ENCODE results near the gene OR6C75.
"Not testable (repeated sequence)": the region's sequence is repeated elsewhere in the genome, so short reads cannot be mapped to it uniquely, and the experiment has no call there.

The OR6C75 gene

DNA sequence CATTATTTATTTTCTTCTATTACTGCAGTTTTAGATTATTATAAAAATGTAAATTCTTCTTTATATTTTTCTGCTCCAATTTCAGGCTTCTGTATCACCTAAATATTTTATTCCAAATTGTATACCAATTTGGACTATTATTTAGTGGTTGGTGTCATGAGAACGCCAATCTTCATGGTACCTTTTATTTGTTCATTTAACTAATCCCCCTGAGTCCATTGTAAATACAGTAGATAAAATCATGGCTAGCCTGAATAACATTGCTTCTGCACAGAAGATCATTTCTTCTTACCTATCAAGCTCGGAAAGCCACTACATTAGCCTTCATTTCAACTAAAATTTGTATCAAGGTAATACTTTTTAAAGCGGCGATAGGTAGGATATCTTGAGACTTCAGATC, at the start of gene OR6C75:
Gene OR6C75 (plus strand): TSS at position 301 of the 400 bp plus-strand sequence. CDS start 2,136 bp downstream, outside the sequence.
- no peak within 1 kb of the TSS for H3K27ac ChIP-seq
- TF ChIP-seq, protein P1, sequence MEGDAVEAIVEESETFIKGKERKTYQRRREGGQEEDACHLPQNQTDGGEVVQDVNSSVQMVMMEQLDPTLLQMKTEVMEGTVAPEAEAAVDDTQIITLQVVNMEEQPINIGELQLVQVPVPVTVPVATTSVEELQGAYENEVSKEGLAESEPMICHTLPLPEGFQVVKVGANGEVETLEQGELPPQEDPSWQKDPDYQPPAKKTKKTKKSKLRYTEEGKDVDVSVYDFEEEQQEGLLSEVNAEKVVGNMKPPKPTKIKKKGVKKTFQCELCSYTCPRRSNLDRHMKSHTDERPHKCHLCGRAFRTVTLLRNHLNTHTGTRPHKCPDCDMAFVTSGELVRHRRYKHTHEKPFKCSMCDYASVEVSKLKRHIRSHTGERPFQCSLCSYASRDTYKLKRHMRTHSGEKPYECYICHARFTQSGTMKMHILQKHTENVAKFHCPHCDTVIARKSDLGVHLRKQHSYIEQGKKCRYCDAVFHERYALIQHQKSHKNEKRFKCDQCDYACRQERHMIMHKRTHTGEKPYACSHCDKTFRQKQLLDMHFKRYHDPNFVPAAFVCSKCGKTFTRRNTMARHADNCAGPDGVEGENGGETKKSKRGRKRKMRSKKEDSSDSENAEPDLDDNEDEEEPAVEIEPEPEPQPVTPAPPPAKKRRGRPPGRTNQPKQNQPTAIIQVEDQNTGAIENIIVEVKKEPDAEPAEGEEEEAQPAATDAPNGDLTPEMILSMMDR (conservative IDR thresholded peaks at IDR 0.05): no peak

DNA sequence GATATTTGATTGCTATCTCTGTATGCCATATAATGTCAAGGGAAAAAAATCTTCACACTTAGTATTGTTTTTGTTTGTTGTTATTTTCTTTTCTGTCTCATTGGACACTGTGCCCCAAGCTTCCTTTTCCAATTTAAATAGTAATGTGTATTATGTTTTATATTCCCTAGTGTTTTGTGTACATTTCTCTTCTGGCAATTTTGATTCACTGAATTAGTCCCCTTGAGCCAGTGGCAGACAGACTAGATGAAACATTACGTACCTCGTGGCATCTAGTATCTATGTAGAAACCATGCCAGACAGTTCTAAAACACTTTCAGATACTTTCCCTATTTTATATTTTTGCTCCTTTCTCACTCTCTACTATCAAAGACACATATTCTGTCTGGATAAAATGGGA, 48.7 kb upstream of the OR6C75 start, which contains the start of gene OR6C1:
Gene OR6C1 (plus strand): TSS at position 301 of the 400 bp plus-strand sequence. CDS start 6,257 bp downstream, outside the sequence.
- TF ChIP-seq, protein P1 (conservative IDR thresholded peaks at IDR 0.05): no peak
- no peak within 1 kb of the TSS for H3K27ac ChIP-seq

DNA sequence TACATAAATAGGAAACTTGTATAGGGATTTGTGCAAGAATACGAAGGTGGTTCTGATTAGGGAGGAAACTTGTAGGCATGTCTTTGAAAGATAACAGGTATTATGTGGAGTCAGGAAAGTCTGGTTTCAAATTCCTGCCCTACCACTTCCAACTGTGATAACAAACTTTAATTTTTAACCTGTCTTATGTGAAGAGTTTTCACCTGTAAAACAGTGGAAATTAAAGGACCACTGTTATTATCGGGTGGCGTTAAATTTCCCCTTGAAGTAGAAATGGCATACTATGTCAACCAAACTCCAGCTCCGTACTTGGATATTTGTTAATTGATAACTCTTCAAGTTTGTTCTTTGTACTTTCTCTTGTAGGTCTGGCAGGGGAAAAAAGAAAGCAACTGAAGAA, 42.6 kb upstream of the OR6C75 start:
- no peak overlapping the region for H3K27ac ChIP-seq
- TF ChIP-seq, protein P1 (conservative IDR thresholded peaks at IDR 0.05): no peak

DNA sequence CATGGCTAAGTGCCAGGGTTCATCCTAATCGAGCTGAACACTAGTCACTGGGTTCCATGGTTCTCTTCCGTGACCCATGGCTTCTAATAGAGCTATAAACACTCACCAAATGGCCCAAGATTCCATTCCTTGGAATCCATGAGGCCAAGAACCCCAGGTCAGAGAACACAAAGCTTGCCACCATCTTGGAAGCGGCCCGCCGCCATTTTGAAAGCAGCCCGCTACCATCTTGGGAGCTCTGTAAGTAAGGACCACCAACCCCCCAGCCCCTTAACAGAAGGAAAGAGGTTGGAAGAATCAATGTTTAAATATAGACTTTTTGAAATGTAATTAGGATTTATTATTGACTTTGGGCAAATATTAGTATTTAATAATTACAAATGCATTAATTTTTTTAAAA, 37.0 kb upstream of the OR6C75 start:
- H3K27ac ChIP-seq: not testable (repeated sequence)

DNA sequence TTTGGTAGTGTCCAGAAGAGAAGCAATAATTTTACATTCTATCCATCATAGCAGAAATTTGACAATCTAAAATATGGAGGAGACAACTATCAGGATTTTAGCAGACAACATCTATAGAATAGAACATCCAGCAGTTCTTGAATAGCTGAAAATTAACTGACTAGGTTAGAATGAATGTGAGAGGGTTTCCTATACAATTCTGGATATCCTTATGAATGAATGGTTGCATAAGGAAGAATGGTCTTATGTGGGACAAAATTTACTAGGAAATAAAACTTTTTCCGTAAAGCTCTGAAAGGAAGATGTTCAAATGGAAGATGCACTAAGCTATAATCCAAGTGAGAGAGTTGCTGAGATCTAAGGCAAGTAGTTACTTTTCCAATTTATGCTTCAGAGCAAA, 32.3 kb upstream of the OR6C75 start, which contains the start of gene OR6C3:
Gene OR6C3 (plus strand): TSS at position 301 of the 400 bp plus-strand sequence. CDS start 955 bp downstream, outside the sequence.
- TF ChIP-seq, protein P1 (conservative IDR thresholded peaks at IDR 0.05): no peak
- no peak within 1 kb of the TSS for H3K27ac ChIP-seq

DNA sequence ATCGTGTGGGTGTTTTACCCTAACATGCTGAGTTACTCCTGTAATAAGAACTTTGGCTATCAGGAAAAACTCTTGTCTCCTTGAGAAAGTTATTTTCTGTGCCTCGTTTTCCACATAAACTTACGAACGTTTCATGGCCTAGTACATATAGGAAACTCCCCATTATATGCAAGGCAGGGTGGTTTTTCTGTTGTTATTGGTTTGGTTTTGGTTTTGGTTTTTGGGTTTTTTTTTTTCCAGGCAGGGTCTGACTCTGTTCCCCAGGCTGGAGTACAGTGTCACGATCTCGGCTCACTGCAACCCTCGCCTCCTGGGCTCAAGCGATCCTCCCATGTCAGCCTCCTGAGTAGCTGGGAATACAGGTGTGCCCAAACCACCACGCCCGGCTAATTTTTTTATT, 26.8 kb upstream of the OR6C75 start:
- TF ChIP-seq, protein P1 (conservative IDR thresholded peaks at IDR 0.05): no peak
- H3K27ac ChIP-seq: no peak overlapping the region

DNA sequence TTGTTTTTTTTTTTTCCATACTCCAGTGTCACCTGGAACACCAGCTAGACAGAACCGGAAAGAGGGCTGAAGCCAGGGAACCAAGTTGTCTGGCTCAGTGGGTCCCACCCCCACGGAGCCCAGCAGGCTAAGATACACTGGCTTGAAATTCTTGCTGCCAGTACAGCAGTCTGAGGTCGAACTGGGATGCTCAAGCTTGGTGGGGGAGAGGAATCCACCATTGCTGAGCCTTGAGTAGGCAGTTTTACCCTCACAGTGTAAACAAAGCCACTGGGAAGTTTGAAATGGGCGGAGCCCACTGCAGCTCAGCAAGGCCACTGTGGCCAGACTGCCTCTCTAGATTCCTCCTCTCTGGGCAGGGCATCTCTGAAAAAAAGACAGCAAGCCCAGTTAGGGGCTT, 7.4 kb upstream of the OR6C75 start:
- H3K27ac ChIP-seq: not testable (repeated sequence)

DNA sequence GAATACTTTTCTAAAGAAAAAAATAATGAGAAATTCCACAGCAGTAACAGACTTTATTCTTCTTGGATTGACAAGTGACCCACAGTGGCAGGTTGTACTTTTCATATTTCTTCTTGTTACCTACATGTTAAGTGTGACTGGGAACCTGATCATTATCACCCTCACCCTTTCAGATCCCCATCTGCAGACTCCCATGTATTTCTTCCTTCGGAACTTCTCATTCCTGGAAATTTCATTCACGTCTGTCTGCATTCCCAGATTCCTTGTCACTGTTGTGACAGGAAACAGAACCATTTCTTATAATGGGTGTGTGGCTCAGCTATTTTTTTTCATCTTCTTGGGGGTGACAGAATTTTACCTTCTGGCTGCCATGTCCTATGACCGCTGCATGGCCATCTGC, 2.3 kb downstream of the OR6C75 start:
- TF ChIP-seq, protein P1 (conservative IDR thresholded peaks at IDR 0.05): no peak
- H3K27ac ChIP-seq: no peak overlapping the region

DNA sequence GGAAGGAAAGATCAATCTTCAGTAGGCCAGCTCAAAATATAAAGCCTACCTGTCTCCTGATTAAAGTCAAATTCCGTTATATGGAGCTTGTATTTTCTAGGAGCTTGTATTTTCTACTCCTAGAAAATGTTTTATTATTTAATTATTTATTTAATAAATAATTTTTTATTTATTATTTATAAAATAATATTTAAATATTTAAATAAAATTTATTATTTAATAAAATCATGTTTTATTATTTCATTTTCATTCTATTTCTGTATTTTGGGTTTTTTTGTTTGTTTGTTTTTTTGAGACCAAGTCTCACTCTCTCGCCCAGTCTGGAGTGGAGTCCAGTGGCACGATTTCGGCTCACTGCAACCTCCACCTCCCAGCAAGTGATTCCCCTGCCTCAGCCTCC, 9.7 kb downstream of the OR6C75 start:
- H3K27ac ChIP-seq: no peak overlapping the region
- TF ChIP-seq, protein P1 (conservative IDR thresholded peaks at IDR 0.05): no peak
